Measurements from ENCODE around the gene TNRC6C.
"Not testable (repeated sequence)": the region's sequence is repeated elsewhere in the genome, so short reads cannot be mapped to it uniquely, and the experiment has no call there.

The TNRC6C gene

DNA sequence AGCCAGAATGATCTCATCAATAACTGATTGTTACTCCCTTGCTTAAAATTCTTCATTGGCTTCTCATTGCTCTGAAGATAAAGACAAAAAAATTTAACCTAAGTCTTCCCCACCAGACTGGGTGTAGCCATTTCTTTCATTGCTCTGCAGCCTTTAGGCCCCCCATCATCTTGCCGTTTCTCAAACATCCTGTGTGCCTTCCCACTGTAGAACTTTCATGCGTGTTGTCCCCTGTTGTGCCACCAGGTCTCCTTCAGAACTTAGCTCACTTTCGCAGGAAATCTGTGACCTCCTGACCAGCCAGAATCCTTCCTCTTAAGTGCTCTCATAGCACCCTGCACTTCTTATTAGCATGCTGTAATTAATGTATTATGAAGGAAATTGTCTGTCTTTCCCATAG lies 31.8 kb downstream of the TNRC6C start:
- TF ChIP-seq, protein P1, sequence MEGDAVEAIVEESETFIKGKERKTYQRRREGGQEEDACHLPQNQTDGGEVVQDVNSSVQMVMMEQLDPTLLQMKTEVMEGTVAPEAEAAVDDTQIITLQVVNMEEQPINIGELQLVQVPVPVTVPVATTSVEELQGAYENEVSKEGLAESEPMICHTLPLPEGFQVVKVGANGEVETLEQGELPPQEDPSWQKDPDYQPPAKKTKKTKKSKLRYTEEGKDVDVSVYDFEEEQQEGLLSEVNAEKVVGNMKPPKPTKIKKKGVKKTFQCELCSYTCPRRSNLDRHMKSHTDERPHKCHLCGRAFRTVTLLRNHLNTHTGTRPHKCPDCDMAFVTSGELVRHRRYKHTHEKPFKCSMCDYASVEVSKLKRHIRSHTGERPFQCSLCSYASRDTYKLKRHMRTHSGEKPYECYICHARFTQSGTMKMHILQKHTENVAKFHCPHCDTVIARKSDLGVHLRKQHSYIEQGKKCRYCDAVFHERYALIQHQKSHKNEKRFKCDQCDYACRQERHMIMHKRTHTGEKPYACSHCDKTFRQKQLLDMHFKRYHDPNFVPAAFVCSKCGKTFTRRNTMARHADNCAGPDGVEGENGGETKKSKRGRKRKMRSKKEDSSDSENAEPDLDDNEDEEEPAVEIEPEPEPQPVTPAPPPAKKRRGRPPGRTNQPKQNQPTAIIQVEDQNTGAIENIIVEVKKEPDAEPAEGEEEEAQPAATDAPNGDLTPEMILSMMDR (IDR thresholded peaks at IDR 0.05; ENCODE audit: insufficient read depth, low read depth, low read length, missing control alignments): no peak
- no peak overlapping the region for H3K4me3 ChIP-seq (ENCODE audit: low read length)
- DNase-seq (ENCODE audit: low read depth): no peak

- H3K4me3 ChIP-seq (ENCODE audit: low read length); DNase-seq (ENCODE audit: low read depth): not testable (repeated sequence)
These were observed 35.2 kb downstream of the TNRC6C start for GRCh38 chr17:77993735-77994134.

DNA sequence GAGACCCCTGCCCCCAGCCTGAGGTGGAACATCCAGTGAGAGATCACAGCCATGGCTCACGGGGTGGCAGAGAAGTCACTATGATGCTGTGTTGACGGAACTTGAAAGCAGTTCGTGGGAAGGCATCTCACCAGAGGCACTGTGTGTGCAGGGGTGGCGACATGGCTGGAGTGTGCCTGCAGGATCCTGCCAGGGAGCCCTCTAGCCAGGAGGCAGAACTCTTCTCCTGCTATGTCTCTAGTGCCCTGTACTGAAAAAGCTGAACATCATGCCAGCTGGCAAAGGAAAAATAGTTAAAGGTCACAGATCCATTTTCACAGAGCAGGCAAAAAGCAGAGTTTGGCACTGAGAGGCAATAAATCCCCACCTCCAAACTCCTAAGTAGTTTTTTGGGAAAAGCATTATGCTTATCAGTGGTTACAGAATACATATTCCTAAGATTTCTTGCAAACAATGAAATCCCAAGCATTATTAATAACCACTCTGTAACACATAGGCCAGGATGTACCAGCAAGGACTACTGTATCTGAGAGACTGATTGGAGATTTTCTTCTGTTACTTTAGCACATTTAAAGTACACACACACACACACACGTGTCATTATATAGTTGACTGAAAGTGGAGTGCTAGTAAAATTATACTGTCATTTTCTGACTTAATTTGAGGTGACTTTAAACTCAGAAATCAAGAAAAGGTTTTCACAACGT lies 36.8 kb downstream of the TNRC6C start:
- no peak for DNase-seq (ENCODE audit: low read depth)
- H3K4me3 ChIP-seq (ENCODE audit: low read length): no peak overlapping the region
- TF ChIP-seq, protein P1 (IDR thresholded peaks at IDR 0.05; ENCODE audit: insufficient read depth, low read depth, low read length, missing control alignments): no peak

GRCh38 chr17:77996256-77996655 lies 37.8 kb downstream of the TNRC6C start:
- TF ChIP-seq, protein P1 (IDR thresholded peaks at IDR 0.05; ENCODE audit: insufficient read depth, low read depth, low read length, missing control alignments): no peak
- H3K4me3 ChIP-seq (ENCODE audit: low read length): no peak overlapping the region
- DNase-seq (ENCODE audit: low read depth): no peak

DNA sequence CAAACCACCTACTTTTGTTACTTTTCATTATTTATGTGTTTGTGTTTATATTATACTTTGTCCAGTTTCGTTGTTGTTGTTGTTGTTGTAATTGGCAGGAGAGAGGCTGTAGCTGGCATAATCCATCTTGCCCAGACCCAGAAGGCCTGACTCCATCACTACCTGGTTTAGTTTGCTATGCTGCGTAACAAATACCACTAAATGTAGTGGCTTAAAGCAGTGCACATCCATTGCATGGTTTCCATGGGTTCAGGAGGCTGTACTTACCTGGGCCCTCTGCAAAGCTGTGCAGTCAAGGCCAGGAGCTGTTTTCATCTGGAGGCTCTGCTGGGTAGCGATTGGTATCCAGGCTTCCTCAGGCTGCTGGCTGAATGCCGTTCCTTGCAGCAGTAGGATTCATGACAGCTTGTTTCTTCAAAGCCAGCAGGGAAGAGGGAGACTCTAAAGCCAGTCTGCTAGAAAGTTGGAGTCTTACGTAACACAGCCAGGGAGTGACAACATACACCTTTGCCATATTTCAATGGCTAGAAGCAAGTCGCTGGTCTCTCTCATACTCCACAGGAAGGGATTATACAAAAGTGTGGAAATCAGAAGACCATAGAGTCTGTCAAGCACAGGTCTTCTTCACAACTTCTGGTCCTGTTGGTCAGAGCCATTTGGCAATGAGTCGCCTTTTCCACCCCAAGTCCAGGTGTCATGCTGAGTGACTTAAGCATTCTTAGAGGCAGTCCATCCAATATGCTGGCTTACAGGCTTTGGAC lies 41.1 kb downstream of the TNRC6C start:
- H3K4me3 ChIP-seq (ENCODE audit: low read length): no peak overlapping the region
- DNase-seq (ENCODE audit: low read depth): peak; percentile 31
- TF ChIP-seq, protein P1 (IDR thresholded peaks at IDR 0.05; ENCODE audit: insufficient read depth, low read depth, low read length, missing control alignments): no peak

GRCh38 chr17:78000341-78000740 lies 41.8 kb downstream of the TNRC6C start:
- TF ChIP-seq, protein P1 (IDR thresholded peaks at IDR 0.05; ENCODE audit: insufficient read depth, low read depth, low read length, missing control alignments): no peak
- H3K4me3 ChIP-seq (ENCODE audit: low read length): no peak overlapping the region
- DNase-seq (ENCODE audit: low read depth): no peak

- no peak for DNase-seq (ENCODE audit: low read depth)
- TF ChIP-seq, protein P1 (IDR thresholded peaks at IDR 0.05; ENCODE audit: insufficient read depth, low read depth, low read length, missing control alignments): no peak
- H3K4me3 ChIP-seq (ENCODE audit: low read length): no peak overlapping the region
These were observed 42.7 kb downstream of the TNRC6C start for GRCh38 chr17:78001182-78001581.
